HepG2 (cell line): Measurements from ENCODE around the gene DNASE1. TPM values are rescaled to one million over a fixed set of nuclear protein-coding genes. Genes with fewer than 3 reads are reported as not detected.

Experiments
- CHD4 ChIP-seq: fragments of 200-600 bp; sonication (generic); IDR thresholded peaks from 2 replicates; pipeline ENCODE4 v1.7.0; 2017; ENCODE audit warnings: mild to moderate bottlenecking, low read length, borderline replicate concordance
- FUBP1 ChIP-seq: sonication (generic); formaldehyde crosslinking; IDR thresholded peaks from 2 replicates; pipeline ENCODE4 v1.5.1; 2020; ENCODE audit warnings: missing genetic modification reagents, mild to moderate bottlenecking, borderline replicate concordance
- GZF1 ChIP-seq: sonication (generic); formaldehyde crosslinking; IDR thresholded peaks from 2 replicates; pipeline ENCODE4 v1.5.1; 2020; ENCODE audit warnings: mild to moderate bottlenecking, missing genetic modification reagents
- MATR3 ChIP-seq: sonication (generic); formaldehyde crosslinking; IDR thresholded peaks from 2 replicates; pipeline ENCODE4 v1.4.0; 2020; ENCODE audit warnings: missing genetic modification reagents
- RAD51 ChIP-seq: fragments of 450-650 bp; IDR thresholded peaks from 2 replicates; pipeline ENCODE4 v1.6.1; 2016; ENCODE audit warnings: borderline replicate concordance
- RBM22 ChIP-seq: fragments of 200-400 bp; formaldehyde crosslinking; optimal IDR thresholded peaks from 2 replicates; pipeline ENCODE3; 2017; ENCODE audit warnings: mild to moderate bottlenecking, low read length, moderate library complexity
- SMAD3 ChIP-seq: sonication (generic); formaldehyde crosslinking; IDR thresholded peaks from 2 replicates; pipeline ENCODE4 v1.4.0; 2020; ENCODE audit warnings: missing genetic modification reagents
- SPEN ChIP-seq: sonication (generic); formaldehyde crosslinking; IDR thresholded peaks from 2 replicates; pipeline ENCODE4 v1.5.1; 2020; ENCODE audit warnings: low read depth, mild to moderate bottlenecking, missing genetic modification reagents
- SRSF1 ChIP-seq: fragments of 200-400 bp; formaldehyde crosslinking; optimal IDR thresholded peaks from 2 replicates; pipeline ENCODE3; 2017; ENCODE audit warnings: mild to moderate bottlenecking, low read depth, low read length, moderate library complexity
- TFE3 ChIP-seq: IDR thresholded peaks from 2 replicates; pipeline ENCODE4 v1.6.1; 2016
- ZBTB1 ChIP-seq: sonication (generic); formaldehyde crosslinking; IDR thresholded peaks from 2 replicates; pipeline ENCODE4 v1.4.0; 2020; ENCODE audit warnings: missing genetic modification reagents, borderline replicate concordance
- ZFP36L1 ChIP-seq: sonication (generic); formaldehyde crosslinking; IDR thresholded peaks from 2 replicates; pipeline ENCODE4 v1.8.0; 2022; ENCODE audit warnings: mild to moderate bottlenecking, missing genetic modification reagents, moderate library complexity
- ZFP37 ChIP-seq: sonication (generic); formaldehyde crosslinking; IDR thresholded peaks from 2 replicates; pipeline ENCODE4 v1.4.0; 2020; ENCODE audit warnings: missing genetic modification reagents, borderline replicate concordance
- ZNF12 ChIP-seq: sonication (generic); formaldehyde crosslinking; IDR thresholded peaks from 2 replicates; pipeline ENCODE4 v1.5.0; 2020; ENCODE audit warnings: missing genetic modification reagents
- ZNF160 ChIP-seq: sonication (generic); formaldehyde crosslinking; IDR thresholded peaks from 2 replicates; pipeline ENCODE4 v1.8.0; 2022; ENCODE audit warnings: mild to moderate bottlenecking, inconsistent platforms, missing genetic modification reagents
- ZNF44 ChIP-seq: sonication (generic); formaldehyde crosslinking; IDR thresholded peaks from 2 replicates; pipeline ENCODE4 v1.5.1; 2020; ENCODE audit warnings: mild to moderate bottlenecking, missing genetic modification reagents
- ZNF503 ChIP-seq: sonication (generic); formaldehyde crosslinking; IDR thresholded peaks from 2 replicates; pipeline ENCODE4 v1.4.0; 2020; ENCODE audit warnings: missing genetic modification reagents
- ZNF543 ChIP-seq: sonication (generic); formaldehyde crosslinking; IDR thresholded peaks from 2 replicates; pipeline ENCODE4 v1.4.0; 2020; ENCODE audit warnings: mild to moderate bottlenecking, missing genetic modification reagents
- ZNF75D ChIP-seq: sonication (generic); formaldehyde crosslinking; IDR thresholded peaks from 2 replicates; pipeline ENCODE4 v1.8.1; 2023; ENCODE audit warnings: missing genetic modification reagents, mild to moderate bottlenecking, borderline replicate concordance
- ZNF775 ChIP-seq: sonication (generic); formaldehyde crosslinking; IDR thresholded peaks from 2 replicates; pipeline ENCODE4 v1.4.0; 2020; ENCODE audit warnings: missing genetic modification reagents, mild to moderate bottlenecking, moderate library complexity, borderline replicate concordance
- ZNF781 ChIP-seq: sonication (generic); formaldehyde crosslinking; IDR thresholded peaks from 2 replicates; pipeline ENCODE4 v1.5.1; 2020; ENCODE audit warnings: borderline replicate concordance, mild to moderate bottlenecking, missing genetic modification reagents; ENCODE audit errors: not compliant biosample characterization
- ZSCAN29 ChIP-seq: sonication (generic); formaldehyde crosslinking; conservative IDR thresholded peaks from 2 replicates; pipeline ENCODE4 v1.4.0; 2020; ENCODE audit warnings: mild to moderate bottlenecking, missing genetic modification reagents
- polyA plus RNA-seq, 8 experiments: library from polyadenylated mRNA; depleted of rRNA in 3 of 8; stranded (reverse) in 7 of 8; unstranded in 1 of 8; fragments of >200 nt; fragmentation: Illumina TruSeq in 4 of 8; extraction: Trizol in 4 of 8; gene quantifications; 2 replicates each; pipeline versions ENCODE4 v1.2.1 to v1.2.3, GENCODE V29; 2011 to 2016; ENCODE audit warnings: low read depth in 4 of 8, missing spikeins in 1 of 8, mixed read lengths in 1 of 8; ENCODE audit not compliant: insufficient read depth in 1 of 8
- total RNA-seq, 5 experiments: library from RNA; depleted of rRNA; stranded (reverse); fragments of >200 nt; fragmentation: Illumina TruSeq; extraction: Trizol; gene quantifications; 2 replicates each; pipeline ENCODE4 v1.2.3, GENCODE V29; 2016; ENCODE audit warnings: low read depth in 1 of 5
- TF ChIP-seq, protein P1 (sequence below): sonication (generic); formaldehyde crosslinking; IDR thresholded peaks from 2 replicates; pipeline ENCODE4 v1.8.0; 2022; ENCODE audit warnings: mild to moderate bottlenecking, missing genetic modification reagents, moderate library complexity

DNASE1 gene
- total and polyA plus RNA-seq, 2 of the 13 experiments (the other 11 are each of a cell fraction or from before 2014, with no cell fraction given), result 7.1 to 11.1 TPM

DNA sequence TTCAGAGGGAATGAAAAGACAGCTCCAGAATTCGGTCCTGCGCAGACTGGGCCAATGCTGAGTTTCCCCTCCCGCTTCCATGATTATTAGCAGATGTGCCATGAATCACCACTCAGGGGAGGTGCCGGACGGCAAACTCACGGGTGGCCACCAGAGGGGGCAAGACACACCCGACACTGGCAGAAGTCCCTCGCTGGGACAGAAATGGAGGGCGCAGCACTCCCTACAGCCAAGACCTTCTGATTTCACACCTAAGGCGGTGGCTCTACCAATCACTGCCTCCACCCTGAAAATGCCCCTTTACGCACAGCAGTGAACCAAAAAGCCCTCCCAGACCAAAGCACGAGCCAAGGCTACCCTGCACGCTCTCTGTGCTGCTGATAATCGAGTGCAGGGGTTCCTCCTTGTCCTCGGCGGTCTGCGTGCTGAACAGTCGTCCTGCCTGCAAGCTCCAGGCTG lies 36.0 kb downstream of the DNASE1 start (continued):
- TF ChIP-seq ZNF503 (CRISPR knock-in tag), result 0 out of 2 replicates have a peak, but pooled peaks have one; percentile 29
- no peak for TF ChIP-seq RAD51
- no peak for TF ChIP-seq ZNF781
- TF ChIP-seq, protein P1, sequence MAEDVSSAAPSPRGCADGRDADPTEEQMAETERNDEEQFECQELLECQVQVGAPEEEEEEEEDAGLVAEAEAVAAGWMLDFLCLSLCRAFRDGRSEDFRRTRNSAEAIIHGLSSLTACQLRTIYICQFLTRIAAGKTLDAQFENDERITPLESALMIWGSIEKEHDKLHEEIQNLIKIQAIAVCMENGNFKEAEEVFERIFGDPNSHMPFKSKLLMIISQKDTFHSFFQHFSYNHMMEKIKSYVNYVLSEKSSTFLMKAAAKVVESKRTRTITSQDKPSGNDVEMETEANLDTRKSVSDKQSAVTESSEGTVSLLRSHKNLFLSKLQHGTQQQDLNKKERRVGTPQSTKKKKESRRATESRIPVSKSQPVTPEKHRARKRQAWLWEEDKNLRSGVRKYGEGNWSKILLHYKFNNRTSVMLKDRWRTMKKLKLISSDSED (CRISPR knock-in tag), result no peak
- TF ChIP-seq ZNF160 (CRISPR knock-in tag), result no peak
- TF ChIP-seq ZBTB1 (CRISPR knock-in tag), result no peak
- TF ChIP-seq RBM22, result peak; percentile 56
- TF ChIP-seq FUBP1 (CRISPR knock-in tag), result no peak
- TF ChIP-seq ZNF12 (CRISPR knock-in tag), result no peak
- no peak for TF ChIP-seq ZNF543 (CRISPR knock-in tag)
- no peak for TF ChIP-seq ZFP36L1 (CRISPR knock-in tag)
- no peak for TF ChIP-seq ZFP37 (CRISPR knock-in tag)
- 0 out of 2 replicates have a peak, but pooled peaks have one; percentile 54 for TF ChIP-seq SMAD3 (CRISPR knock-in tag)
- no peak for TF ChIP-seq ZNF775
- no peak for TF ChIP-seq SRSF1
- TF ChIP-seq CHD4, result no peak
- TF ChIP-seq ZSCAN29, result no peak
- TF ChIP-seq TFE3, result no peak
- no peak for TF ChIP-seq GZF1 (CRISPR knock-in tag)
- TF ChIP-seq MATR3, result no peak
- TF ChIP-seq ZNF75D (CRISPR knock-in tag), result no peak
- no peak for TF ChIP-seq SPEN (CRISPR knock-in tag)
- TF ChIP-seq ZNF44 (CRISPR knock-in tag), result no peak
